Activated naive CD8-positive, alpha-beta T cell treated with anti-CD3 and anti-CD28 coated beads for 36 hours (primary cell): ENCODE results near the gene TSPO2. TPM values are rescaled to one million over a fixed set of nuclear protein-coding genes. Genes with fewer than 3 reads are reported as not detected.
A peak's percentile ranks its signal among the peaks of the same experiment; 100 is the strongest.

Experiments
- DNase-seq: peaks from one replicate; pipeline ENCODE4 v3.0.0; 2021
- H3K27ac Mint-ChIP-seq: one replicate; pipeline ENCODE4 v1.8.0; 2022; ENCODE audit warnings: mild to moderate bottlenecking, moderate library complexity, mixed read lengths
- H3K27me3 Mint-ChIP-seq: one replicate; pipeline ENCODE4 v1.8.0; 2022; ENCODE audit warnings: mild to moderate bottlenecking, mixed read lengths
- H3K36me3 Mint-ChIP-seq: one replicate; pipeline ENCODE4 v1.8.0; 2021; ENCODE audit warnings: mild to moderate bottlenecking, mixed read lengths
- H3K4me1 Mint-ChIP-seq: one replicate; pipeline ENCODE4 v1.8.0; 2021; ENCODE audit warnings: mixed read lengths
- H3K4me3 Mint-ChIP-seq: one replicate; pipeline ENCODE4 v1.8.0; 2022; ENCODE audit warnings: mild to moderate bottlenecking, moderate library complexity, mixed read lengths
- H3K9me3 Mint-ChIP-seq: one replicate; pipeline ENCODE4 v1.8.0; 2022; ENCODE audit warnings: mixed read lengths
- total RNA-seq, 2 experiments: library from RNA; stranded (reverse); gene quantifications; one replicate each; pipeline ENCODE4 v1.2.3, GENCODE V29; 2021

The TSPO2 gene
- total RNA-seq, 2 experiments from 2014 or later, result not detected

- Mint-ChIP-seq H3K27me3 (no peaks in the 10 kb centered on the region), H3K4me1 (peaks cover 15% of the 10 kb centered on the region), H3K36me3 (peaks cover 17% of the 10 kb centered on the region), H3K4me3 (no peak overlapping the region), H3K27ac (no peak overlapping the region), H3K9me3 (no peaks in the 10 kb centered on the region)
- no peak for DNase-seq
Observed at GRCh38 chr6:41055149-41055548, 12.9 kb downstream of the TSPO2 start.

GRCh38 chr6:41056768-41057490, 14.7 kb downstream of the TSPO2 start:
- no peak overlapping the region for H3K4me3 Mint-ChIP-seq
- peaks cover 7% of the 10 kb centered on the region for H3K36me3 Mint-ChIP-seq
- no peak for DNase-seq
- no peak overlapping the region for H3K27ac Mint-ChIP-seq
- peaks cover 12% of the 10 kb centered on the region for H3K4me1 Mint-ChIP-seq
- no peaks in the 10 kb centered on the region for H3K9me3 Mint-ChIP-seq
- no peaks in the 10 kb centered on the region for H3K27me3 Mint-ChIP-seq

- Mint-ChIP-seq H3K4me3 (no peak overlapping the region), H3K27me3 (no peaks in the 10 kb centered on the region), H3K27ac (no peak overlapping the region), H3K4me1 (peaks cover 4% of the 10 kb centered on the region), H3K9me3 (no peaks in the 10 kb centered on the region), H3K36me3 (peaks cover 7% of the 10 kb centered on the region)
- DNase-seq, result no peak
Observed at GRCh38 chr6:41058783-41059181, 16.5 kb downstream of the TSPO2 start.

GRCh38 chr6:41059556-41059955, 17.3 kb downstream of the TSPO2 start:
- no peak for DNase-seq
- Mint-ChIP-seq H3K9me3 (no peaks in the 10 kb centered on the region), H3K27me3 (no peaks in the 10 kb centered on the region), H3K4me3 (no peak overlapping the region), H3K36me3 (peaks cover 11% of the 10 kb centered on the region), H3K27ac (no peak overlapping the region), H3K4me1 (peaks cover 9% of the 10 kb centered on the region)

- no peaks in the 10 kb centered on the region for H3K27me3 Mint-ChIP-seq
- peaks cover 13% of the 10 kb centered on the region for H3K4me1 Mint-ChIP-seq
- no peak overlapping the region for H3K27ac Mint-ChIP-seq
- no peaks in the 10 kb centered on the region for H3K9me3 Mint-ChIP-seq
- H3K36me3 Mint-ChIP-seq, result peaks cover 15% of the 10 kb centered on the region
- H3K4me3 Mint-ChIP-seq, result no peak overlapping the region
- DNase-seq, result no peak
Observed at GRCh38 chr6:41061196-41061726, 19.0 kb downstream of the TSPO2 start.

GRCh38 chr6:41062056-41062455, 19.8 kb downstream of the TSPO2 start:
- peaks cover 22% of the 10 kb centered on the region for H3K36me3 Mint-ChIP-seq
- H3K4me1 Mint-ChIP-seq, result peaks cover 18% of the 10 kb centered on the region
- H3K4me3 Mint-ChIP-seq, result no peak overlapping the region
- no peaks in the 10 kb centered on the region for H3K27me3 Mint-ChIP-seq
- no peak for DNase-seq
- H3K9me3 Mint-ChIP-seq, result no peaks in the 10 kb centered on the region
- no peak overlapping the region for H3K27ac Mint-ChIP-seq

- Mint-ChIP-seq H3K27me3 (no peaks in the 10 kb centered on the region), H3K4me3 (no peak overlapping the region), H3K4me1 (peaks cover 17% of the 10 kb centered on the region), H3K27ac (no peak overlapping the region), H3K36me3 (peaks cover 27% of the 10 kb centered on the region), H3K9me3 (no peaks in the 10 kb centered on the region)
- DNase-seq, result no peak
Observed at GRCh38 chr6:41063884-41064285, 21.6 kb downstream of the TSPO2 start.

- no peaks in the 10 kb centered on the region for H3K27me3 Mint-ChIP-seq
- DNase-seq, result no peak
- peaks cover 27% of the 10 kb centered on the region for H3K36me3 Mint-ChIP-seq
- H3K4me3 Mint-ChIP-seq, result no peak overlapping the region
- H3K4me1 Mint-ChIP-seq, result peaks cover 22% of the 10 kb centered on the region
- no peak overlapping the region for H3K27ac Mint-ChIP-seq
- H3K9me3 Mint-ChIP-seq, result no peaks in the 10 kb centered on the region
Observed at GRCh38 chr6:41064841-41065240, 22.6 kb downstream of the TSPO2 start.

GRCh38 chr6:41065550-41066026, 23.3 kb downstream of the TSPO2 start:
- H3K36me3 Mint-ChIP-seq, result peaks cover 29% of the 10 kb centered on the region
- peaks cover 25% of the 10 kb centered on the region for H3K4me1 Mint-ChIP-seq
- no peaks in the 10 kb centered on the region for H3K9me3 Mint-ChIP-seq
- H3K4me3 Mint-ChIP-seq, result no peak overlapping the region
- H3K27me3 Mint-ChIP-seq, result no peaks in the 10 kb centered on the region
- no peak overlapping the region for H3K27ac Mint-ChIP-seq
- no peak for DNase-seq

DNA sequence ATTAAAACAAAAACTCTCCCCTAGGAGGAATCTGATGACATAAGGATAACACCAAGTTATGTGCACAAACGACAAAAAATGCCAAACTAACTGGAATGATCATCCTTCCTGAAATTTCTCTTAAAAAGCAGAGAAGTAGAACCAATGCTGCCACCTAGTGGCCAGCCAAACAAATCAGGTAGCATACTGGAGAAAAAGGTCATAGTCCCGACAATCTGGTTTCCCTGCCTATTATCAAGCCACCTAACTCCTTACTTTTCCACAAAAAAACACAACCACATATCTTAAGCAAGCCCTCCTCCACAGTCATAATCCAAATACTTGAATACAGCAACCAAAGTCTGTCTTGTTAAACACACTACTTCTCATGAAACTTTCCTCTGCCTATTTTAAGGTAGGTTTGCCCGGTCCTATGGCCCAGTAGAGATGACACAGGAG, 24.6 kb downstream of the TSPO2 start:
- peaks cover 33% of the 10 kb centered on the region for H3K36me3 Mint-ChIP-seq
- no peak overlapping the region for H3K27ac Mint-ChIP-seq
- DNase-seq, result peak; percentile 40
- peaks cover 32% of the 10 kb centered on the region for H3K4me1 Mint-ChIP-seq
- H3K9me3 Mint-ChIP-seq, result no peaks in the 10 kb centered on the region
- H3K4me3 Mint-ChIP-seq, result no peak overlapping the region
- no peaks in the 10 kb centered on the region for H3K27me3 Mint-ChIP-seq

DNA sequence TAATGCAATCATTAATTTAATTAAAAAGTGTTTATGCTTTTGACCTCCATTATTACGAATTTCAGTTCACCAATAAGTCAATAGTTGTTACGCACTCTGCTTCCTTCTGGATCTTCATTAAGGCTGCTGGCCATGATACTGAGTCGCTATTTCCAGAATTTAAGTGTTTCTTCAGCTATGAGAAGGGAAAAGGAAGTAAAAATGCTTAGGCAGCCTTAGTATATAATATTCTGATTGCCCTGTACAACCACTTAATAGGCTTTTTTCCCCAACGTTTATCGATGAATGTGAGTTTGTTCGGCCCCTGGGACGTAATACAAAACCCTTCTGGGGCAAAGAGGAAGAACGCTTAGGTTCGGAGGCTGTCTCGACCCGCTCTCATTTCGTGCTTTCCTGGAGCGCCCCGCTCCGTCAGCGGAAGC, 29.2 kb downstream of the TSPO2 start:
- DNase-seq, result no peak
- peaks cover 31% of the 10 kb centered on the region for H3K36me3 Mint-ChIP-seq
- H3K9me3 Mint-ChIP-seq, result no peaks in the 10 kb centered on the region
- peaks cover 45% of the 10 kb centered on the region for H3K4me1 Mint-ChIP-seq
- H3K27ac Mint-ChIP-seq, result peak overlapping the region; percentile 98
- peak overlapping the region; percentile 94 for H3K4me3 Mint-ChIP-seq
- H3K27me3 Mint-ChIP-seq, result no peaks in the 10 kb centered on the region

- no peaks in the 10 kb centered on the region for H3K9me3 Mint-ChIP-seq
- H3K36me3 Mint-ChIP-seq, result peaks cover 25% of the 10 kb centered on the region
- no peaks in the 10 kb centered on the region for H3K27me3 Mint-ChIP-seq
- peaks cover 42% of the 10 kb centered on the region for H3K4me1 Mint-ChIP-seq
- peak within 1 kb of the TSS; percentile 98 for H3K27ac Mint-ChIP-seq
- peak within 1 kb of the TSS; percentile 94 for H3K4me3 Mint-ChIP-seq
- peak; percentile 100 for DNase-seq
Observed at GRCh38 chr6:41071923-41072835, 29.9 kb downstream of the TSPO2 start, which contains the start of gene OARD1. OARD1 (minus strand) TSS chr6:41072356; CDS start chr6:41071634, 722 bp downstream.

GRCh38 chr6:41072836-41073202, 30.6 kb downstream of the TSPO2 start, which contains the start of gene NFYA:
NFYA (plus strand) TSS chr6:41072974; CDS start chr6:41079090, 6,116 bp downstream.
- peaks cover 45% of the 10 kb centered on the region for H3K4me1 Mint-ChIP-seq
- H3K4me3 Mint-ChIP-seq, result peak within 1 kb of the TSS; percentile 94
- DNase-seq, result no peak
- H3K9me3 Mint-ChIP-seq, result no peaks in the 10 kb centered on the region
- no peaks in the 10 kb centered on the region for H3K27me3 Mint-ChIP-seq
- peak within 1 kb of the TSS; percentile 98 for H3K27ac Mint-ChIP-seq
- H3K36me3 Mint-ChIP-seq, result peaks cover 19% of the 10 kb centered on the region

- peaks cover 19% of the 10 kb centered on the region for H3K36me3 Mint-ChIP-seq
- peak overlapping the region; percentile 92 for H3K27ac Mint-ChIP-seq
- H3K9me3 Mint-ChIP-seq, result no peaks in the 10 kb centered on the region
- no peaks in the 10 kb centered on the region for H3K27me3 Mint-ChIP-seq
- DNase-seq, result peak; percentile 84
- H3K4me1 Mint-ChIP-seq, result peaks cover 48% of the 10 kb centered on the region
- H3K4me3 Mint-ChIP-seq, result peak overlapping the region; percentile 94
Observed at GRCh38 chr6:41073203-41073967, 31.1 kb downstream of the TSPO2 start.
